HepG2 (cell line): ENCODE data around the gene SLC38A3. TPM values are rescaled to one million over a fixed set of nuclear protein-coding genes. Genes with fewer than 3 reads are reported as not detected.

Experiments
- AGO2 ChIP-seq: fragments of 200-400 bp; formaldehyde crosslinking; optimal IDR thresholded peaks from 2 replicates; pipeline ENCODE3; 2017; ENCODE audit warnings: mild to moderate bottlenecking, low read depth, low read length, moderate library complexity
- CREM ChIP-seq, 2 experiments: sonication (generic) in 1 of 2; formaldehyde crosslinking in 1 of 2; IDR thresholded peaks; 2 replicates each; pipeline versions ENCODE4 v1.4.0 to v1.6.1; 2016 to 2020; ENCODE audit warnings: antibody characterized with exemption in 1 of 2, mild to moderate bottlenecking in 1 of 2, missing genetic modification reagents in 1 of 2
- ETS1 ChIP-seq: sonication (generic); formaldehyde crosslinking; IDR thresholded peaks from 2 replicates; pipeline ENCODE4 v1.4.0; 2020; ENCODE audit warnings: missing genetic modification reagents
- MAFK ChIP-seq, 2 experiments: IDR thresholded peaks in 1 of 2; conservative IDR thresholded peaks in 1 of 2; 2 replicates each; pipeline ENCODE4 v1.6.1; 2011; ENCODE audit warnings: improper control_type of control experiment in 2 of 2, low read length in 2 of 2
- NR1H2 ChIP-seq: sonication (generic); formaldehyde crosslinking; IDR thresholded peaks from 2 replicates; pipeline ENCODE4 v1.8.1; 2022; ENCODE audit warnings: low read depth, missing genetic modification reagents, borderline replicate concordance
- PAXIP1 ChIP-seq: sonication (generic); formaldehyde crosslinking; conservative IDR thresholded peaks from 2 replicates; pipeline ENCODE4 v1.4.0; 2020; ENCODE audit warnings: mild to moderate bottlenecking, missing genetic modification reagents, moderate library complexity
- PHF8 ChIP-seq: sonication (generic); formaldehyde crosslinking; IDR thresholded peaks from 2 replicates; pipeline ENCODE4 v1.5.0; 2020; ENCODE audit warnings: missing genetic modification reagents
- PITX1 ChIP-seq: sonication (generic); formaldehyde crosslinking; IDR thresholded peaks from 2 replicates; pipeline ENCODE4 v1.5.1; 2020; ENCODE audit warnings: mild to moderate bottlenecking, missing genetic modification reagents
- SAFB2 ChIP-seq: sonication (generic); formaldehyde crosslinking; IDR thresholded peaks from 2 replicates; pipeline ENCODE4 v1.5.1; 2020; ENCODE audit warnings: missing genetic modification reagents, low read depth, mild to moderate bottlenecking, borderline replicate concordance
- SYNCRIP ChIP-seq: fragments of 200-400 bp; formaldehyde crosslinking; IDR thresholded peaks from 2 replicates; pipeline ENCODE4 v1.6.1; 2018; ENCODE audit warnings: mild to moderate bottlenecking, low read depth, low read length; ENCODE audit not compliant: insufficient read depth
- TBX2 ChIP-seq: sonication (generic); formaldehyde crosslinking; IDR thresholded peaks from 2 replicates; pipeline ENCODE4 v1.5.0; 2020; ENCODE audit warnings: missing genetic modification reagents, mild to moderate bottlenecking, borderline replicate concordance
- ZBTB3 ChIP-seq: sonication (generic); formaldehyde crosslinking; IDR thresholded peaks from 2 replicates; pipeline ENCODE4 v1.4.0; 2020; ENCODE audit warnings: low read depth, mild to moderate bottlenecking, moderate library complexity, missing genetic modification reagents, borderline replicate concordance
- ZBTB33 ChIP-seq: sonication (generic); formaldehyde crosslinking; IDR thresholded peaks from 2 replicates; pipeline ENCODE4 v1.4.0; 2020; ENCODE audit warnings: missing genetic modification reagents
- ZBTB8A ChIP-seq: sonication (generic); formaldehyde crosslinking; IDR thresholded peaks from 2 replicates; pipeline ENCODE4 v1.4.0; 2020; ENCODE audit warnings: mild to moderate bottlenecking, low read depth, missing genetic modification reagents, borderline replicate concordance
- ZNF326 ChIP-seq: sonication (generic); formaldehyde crosslinking; IDR thresholded peaks from 2 replicates; pipeline ENCODE4 v1.4.0; 2020; ENCODE audit warnings: missing genetic modification reagents, borderline replicate concordance
- ZNF383 ChIP-seq: sonication (generic); formaldehyde crosslinking; IDR thresholded peaks from 2 replicates; pipeline ENCODE4 v1.4.0; 2020; ENCODE audit warnings: missing genetic modification reagents, mild to moderate bottlenecking, borderline replicate concordance
- ZNF740 ChIP-seq: sonication (generic); formaldehyde crosslinking; IDR thresholded peaks from 2 replicates; pipeline ENCODE4 v1.4.0; 2020; ENCODE audit warnings: missing genetic modification reagents
- polyA plus RNA-seq, 8 experiments: library from polyadenylated mRNA; depleted of rRNA in 3 of 8; stranded (reverse) in 7 of 8; unstranded in 1 of 8; fragments of >200 nt; fragmentation: Illumina TruSeq in 4 of 8; extraction: Trizol in 4 of 8; gene quantifications; 2 replicates each; pipeline versions ENCODE4 v1.2.1 to v1.2.3, GENCODE V29; 2011 to 2016; ENCODE audit warnings: low read depth in 4 of 8, missing spikeins in 1 of 8, mixed read lengths in 1 of 8; ENCODE audit not compliant: insufficient read depth in 1 of 8
- total RNA-seq, 5 experiments: library from RNA; depleted of rRNA; stranded (reverse); fragments of >200 nt; fragmentation: Illumina TruSeq; extraction: Trizol; gene quantifications; 2 replicates each; pipeline ENCODE4 v1.2.3, GENCODE V29; 2016; ENCODE audit warnings: low read depth in 1 of 5
- TF ChIP-seq, protein P1 (sequence below): IDR thresholded peaks from 2 replicates; pipeline ENCODE4 v1.4.0; 2020; ENCODE audit warnings: mild to moderate bottlenecking, missing genetic modification reagents

Gene SLC38A3
- total and polyA plus RNA-seq, 2 of the 13 experiments (the other 11 are each of a cell fraction or from before 2014, with no cell fraction given), result 29.8 to 164 TPM

GRCh38 chr3:50222169-50222528 is 17.1 kb downstream of the SLC38A3 start (continued):
- TF ChIP-seq ZBTB33 (no peak), ZNF383 (no peak), SAFB2 (CRISPR knock-in tag) (no peak), AGO2 (no peak), NR1H2 (CRISPR knock-in tag) (0 out of 2 replicates have a peak, but pooled peaks have one; percentile 6), ZBTB8A (CRISPR knock-in tag) (0 out of 2 replicates have a peak, but pooled peaks have one; percentile 9), PAXIP1 (CRISPR knock-in tag) (no peak), TBX2 (CRISPR knock-in tag) (no peak), PITX1 (no peak), ETS1 (CRISPR knock-in tag) (no peak), CREM (IDR thresholded peaks at IDR 0.05) (no peak), CREM (CRISPR knock-in tag; IDR thresholded peaks at IDR 0.05) (no peak), ZBTB3 (no peak), PHF8 (CRISPR knock-in tag) (no peak), ZNF326 (CRISPR knock-in tag) (no peak; the same call in 1 of the 2 replicates), MAFK (conservative IDR thresholded peaks at IDR 0.05 in 1 of 2, IDR thresholded peaks at IDR 0.05 in 1 of 2; ENCODE audit: low read length in 2 of 2) (no peak), SYNCRIP (no peak), ZNF740 (CRISPR knock-in tag) (peak; percentile 12; the same call in 1 of the 2 replicates)
- TF ChIP-seq, protein P1, sequence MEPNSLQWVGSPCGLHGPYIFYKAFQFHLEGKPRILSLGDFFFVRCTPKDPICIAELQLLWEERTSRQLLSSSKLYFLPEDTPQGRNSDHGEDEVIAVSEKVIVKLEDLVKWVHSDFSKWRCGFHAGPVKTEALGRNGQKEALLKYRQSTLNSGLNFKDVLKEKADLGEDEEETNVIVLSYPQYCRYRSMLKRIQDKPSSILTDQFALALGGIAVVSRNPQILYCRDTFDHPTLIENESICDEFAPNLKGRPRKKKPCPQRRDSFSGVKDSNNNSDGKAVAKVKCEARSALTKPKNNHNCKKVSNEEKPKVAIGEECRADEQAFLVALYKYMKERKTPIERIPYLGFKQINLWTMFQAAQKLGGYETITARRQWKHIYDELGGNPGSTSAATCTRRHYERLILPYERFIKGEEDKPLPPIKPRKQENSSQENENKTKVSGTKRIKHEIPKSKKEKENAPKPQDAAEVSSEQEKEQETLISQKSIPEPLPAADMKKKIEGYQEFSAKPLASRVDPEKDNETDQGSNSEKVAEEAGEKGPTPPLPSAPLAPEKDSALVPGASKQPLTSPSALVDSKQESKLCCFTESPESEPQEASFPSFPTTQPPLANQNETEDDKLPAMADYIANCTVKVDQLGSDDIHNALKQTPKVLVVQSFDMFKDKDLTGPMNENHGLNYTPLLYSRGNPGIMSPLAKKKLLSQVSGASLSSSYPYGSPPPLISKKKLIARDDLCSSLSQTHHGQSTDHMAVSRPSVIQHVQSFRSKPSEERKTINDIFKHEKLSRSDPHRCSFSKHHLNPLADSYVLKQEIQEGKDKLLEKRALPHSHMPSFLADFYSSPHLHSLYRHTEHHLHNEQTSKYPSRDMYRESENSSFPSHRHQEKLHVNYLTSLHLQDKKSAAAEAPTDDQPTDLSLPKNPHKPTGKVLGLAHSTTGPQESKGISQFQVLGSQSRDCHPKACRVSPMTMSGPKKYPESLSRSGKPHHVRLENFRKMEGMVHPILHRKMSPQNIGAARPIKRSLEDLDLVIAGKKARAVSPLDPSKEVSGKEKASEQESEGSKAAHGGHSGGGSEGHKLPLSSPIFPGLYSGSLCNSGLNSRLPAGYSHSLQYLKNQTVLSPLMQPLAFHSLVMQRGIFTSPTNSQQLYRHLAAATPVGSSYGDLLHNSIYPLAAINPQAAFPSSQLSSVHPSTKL (CRISPR knock-in tag), result 0 out of 2 replicates have a peak, but pooled peaks have one; percentile 0
